GM12875 (cell line): ENCODE results near the gene KLHDC10.
"Not testable (repeated sequence)": the region's sequence is repeated elsewhere in the genome, so short reads cannot be mapped to it uniquely, and the experiment has no call there.

Experiments used
- H3K4me3 ChIP-seq: one replicate; pipeline ENCODE4 v1.5.1; 2011; ENCODE audit warnings: low read depth, low read length, control low read depth
- TF ChIP-seq, protein P1 (sequence below): IDR thresholded peaks from 2 replicates; pipeline ENCODE4 v1.5.1; 2011; ENCODE audit warnings: low read depth, mild to moderate bottlenecking, control low read depth, inconsistent platforms, low read length, moderate library complexity, borderline replicate concordance; ENCODE audit not compliant: insufficient read depth

Gene KLHDC10

DNA sequence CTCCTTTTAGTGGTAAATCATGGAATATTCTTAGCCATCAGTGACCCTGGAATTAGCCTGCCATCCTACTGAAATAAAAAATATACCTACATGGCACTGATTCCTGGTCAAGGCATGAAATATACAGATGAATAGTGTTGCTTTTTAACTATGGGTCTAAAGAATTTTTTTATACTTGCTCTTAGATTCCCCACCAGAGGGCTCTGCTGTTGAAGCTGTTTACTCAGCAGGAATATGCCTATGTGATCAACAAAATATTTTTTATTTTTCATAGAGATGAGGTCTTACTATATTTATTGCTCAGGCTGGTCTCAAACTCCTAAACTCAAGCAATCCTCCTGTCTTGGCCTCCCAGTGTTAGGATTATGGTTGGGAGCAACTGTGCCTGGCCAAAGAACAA, 32.6 kb upstream of the KLHDC10 start:
- TF ChIP-seq, protein P1, sequence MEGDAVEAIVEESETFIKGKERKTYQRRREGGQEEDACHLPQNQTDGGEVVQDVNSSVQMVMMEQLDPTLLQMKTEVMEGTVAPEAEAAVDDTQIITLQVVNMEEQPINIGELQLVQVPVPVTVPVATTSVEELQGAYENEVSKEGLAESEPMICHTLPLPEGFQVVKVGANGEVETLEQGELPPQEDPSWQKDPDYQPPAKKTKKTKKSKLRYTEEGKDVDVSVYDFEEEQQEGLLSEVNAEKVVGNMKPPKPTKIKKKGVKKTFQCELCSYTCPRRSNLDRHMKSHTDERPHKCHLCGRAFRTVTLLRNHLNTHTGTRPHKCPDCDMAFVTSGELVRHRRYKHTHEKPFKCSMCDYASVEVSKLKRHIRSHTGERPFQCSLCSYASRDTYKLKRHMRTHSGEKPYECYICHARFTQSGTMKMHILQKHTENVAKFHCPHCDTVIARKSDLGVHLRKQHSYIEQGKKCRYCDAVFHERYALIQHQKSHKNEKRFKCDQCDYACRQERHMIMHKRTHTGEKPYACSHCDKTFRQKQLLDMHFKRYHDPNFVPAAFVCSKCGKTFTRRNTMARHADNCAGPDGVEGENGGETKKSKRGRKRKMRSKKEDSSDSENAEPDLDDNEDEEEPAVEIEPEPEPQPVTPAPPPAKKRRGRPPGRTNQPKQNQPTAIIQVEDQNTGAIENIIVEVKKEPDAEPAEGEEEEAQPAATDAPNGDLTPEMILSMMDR = no peak
- no peak overlapping the region for H3K4me3 ChIP-seq

DNA sequence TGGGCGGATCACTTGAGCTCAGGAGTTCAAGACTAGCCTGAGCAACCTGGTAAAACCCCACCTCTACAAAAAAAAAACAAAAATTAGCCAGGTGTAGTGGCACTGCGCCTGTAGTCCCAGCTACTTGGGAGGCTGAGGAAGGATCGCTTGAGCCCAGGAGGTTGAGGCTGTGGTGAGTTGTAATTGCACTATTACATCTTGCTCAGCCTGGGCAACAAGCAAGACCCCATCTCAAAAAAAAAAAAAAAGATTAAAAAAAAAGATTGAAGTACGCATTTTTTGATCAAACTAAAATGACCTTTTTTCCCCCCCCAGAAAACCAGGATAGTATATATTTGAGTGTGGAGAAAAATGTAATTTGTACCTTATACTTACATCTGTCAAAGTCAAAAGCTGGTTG, 29.8 kb upstream of the KLHDC10 start:
- H3K4me3 ChIP-seq = no peak overlapping the region
- TF ChIP-seq, protein P1 = no peak

DNA sequence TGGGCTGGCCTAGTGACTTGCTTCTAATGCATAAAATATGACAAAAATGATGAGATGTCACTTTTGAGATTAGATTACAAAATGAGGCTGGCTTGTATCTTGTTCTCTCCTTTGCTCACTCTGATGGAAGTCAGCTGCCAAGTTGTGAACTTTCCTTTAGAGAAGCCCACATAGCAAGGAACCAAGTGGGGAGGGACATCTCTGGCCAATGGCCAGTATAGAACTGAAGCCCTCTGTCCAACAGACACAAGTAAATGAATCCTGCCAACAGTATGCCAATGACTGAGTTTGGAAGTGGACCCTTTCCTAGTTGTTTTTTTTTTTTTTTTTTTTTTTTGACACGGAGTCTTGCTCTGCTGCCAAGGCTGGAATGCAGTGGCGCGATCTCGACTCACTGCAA, 22.5 kb upstream of the KLHDC10 start:
- no peak overlapping the region for H3K4me3 ChIP-seq
- TF ChIP-seq, protein P1 = no peak

DNA sequence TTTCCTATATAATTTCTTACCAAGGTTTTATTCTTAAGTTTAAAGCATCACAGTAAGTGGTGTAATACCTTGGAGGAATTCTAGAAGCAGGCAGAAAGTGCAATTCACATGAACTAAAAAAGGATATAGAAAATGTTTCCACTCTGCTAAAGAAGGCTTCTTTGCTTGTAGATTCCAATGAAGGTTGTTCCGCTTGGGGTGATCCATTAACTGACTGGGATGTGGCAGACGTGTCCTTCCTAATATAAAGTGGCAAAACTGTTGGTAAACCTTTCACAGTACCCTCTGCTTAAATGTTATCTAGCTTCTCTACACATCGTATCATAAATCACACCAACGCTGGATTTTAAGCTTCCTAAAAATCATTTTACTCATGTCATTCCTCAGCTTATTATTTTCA, 21.4 kb upstream of the KLHDC10 start:
- TF ChIP-seq, protein P1 = no peak
- H3K4me3 ChIP-seq = no peak overlapping the region

DNA sequence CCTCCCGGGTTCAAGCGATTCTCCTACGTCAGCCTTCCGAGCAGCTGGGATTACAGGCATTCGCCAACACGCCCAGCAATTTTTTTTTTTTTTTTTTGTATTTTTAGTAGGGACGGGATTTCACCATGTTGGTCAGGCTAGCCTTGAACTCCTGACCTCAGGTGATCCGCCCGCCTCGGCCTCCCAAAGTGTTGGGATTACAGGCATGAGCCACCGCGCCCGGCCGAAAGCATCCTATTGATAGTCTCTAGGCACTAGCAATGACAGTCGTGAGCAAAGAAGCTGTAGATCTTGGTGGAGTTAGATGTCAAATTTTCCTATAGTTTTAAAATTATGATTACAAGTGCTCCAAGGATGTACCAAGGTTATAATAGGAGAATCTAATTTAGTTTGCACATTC, 18.1 kb upstream of the KLHDC10 start:
- not testable (repeated sequence) for H3K4me3 ChIP-seq

DNA sequence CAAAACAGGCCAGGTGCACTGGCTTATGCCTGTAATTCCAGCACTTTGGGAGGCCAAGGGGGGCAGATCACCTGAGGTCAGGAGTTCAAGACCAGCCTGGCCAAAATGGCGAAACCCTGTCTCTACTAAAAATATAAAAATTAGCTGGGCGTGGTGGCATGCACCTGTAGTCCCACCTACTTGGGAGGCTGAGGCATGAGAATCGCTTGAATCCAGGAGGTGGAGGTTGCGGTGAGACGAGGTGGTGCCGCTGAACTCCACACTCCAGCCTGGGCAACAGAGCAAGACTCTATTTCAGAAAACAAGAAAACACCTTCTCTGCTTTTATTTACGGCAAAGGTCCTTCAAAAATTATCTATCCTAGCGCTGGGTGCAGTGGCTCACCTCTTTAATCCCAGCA, 15.1 kb upstream of the KLHDC10 start:
- H3K4me3 ChIP-seq = not testable (repeated sequence)

DNA sequence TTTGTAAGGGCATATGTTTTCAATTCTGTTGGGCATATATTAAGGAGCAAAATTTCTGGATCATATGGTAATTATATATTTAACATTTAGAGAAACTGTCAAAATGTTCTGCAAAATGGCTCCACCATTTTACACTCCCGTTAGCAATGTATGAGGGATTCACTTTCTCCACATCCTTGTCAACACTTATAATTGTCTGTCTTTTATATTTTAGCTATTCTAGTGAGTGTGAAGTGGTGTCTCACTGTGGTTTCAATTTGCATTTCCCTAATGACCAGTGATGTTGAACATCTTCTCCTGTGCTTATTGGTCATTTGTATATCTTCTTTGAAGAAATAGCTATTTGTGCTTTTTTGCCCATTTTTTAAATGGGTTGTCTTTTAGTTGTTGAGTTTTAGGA, 8.1 kb upstream of the KLHDC10 start:
- H3K4me3 ChIP-seq = no peak overlapping the region
- TF ChIP-seq, protein P1 = no peak

DNA sequence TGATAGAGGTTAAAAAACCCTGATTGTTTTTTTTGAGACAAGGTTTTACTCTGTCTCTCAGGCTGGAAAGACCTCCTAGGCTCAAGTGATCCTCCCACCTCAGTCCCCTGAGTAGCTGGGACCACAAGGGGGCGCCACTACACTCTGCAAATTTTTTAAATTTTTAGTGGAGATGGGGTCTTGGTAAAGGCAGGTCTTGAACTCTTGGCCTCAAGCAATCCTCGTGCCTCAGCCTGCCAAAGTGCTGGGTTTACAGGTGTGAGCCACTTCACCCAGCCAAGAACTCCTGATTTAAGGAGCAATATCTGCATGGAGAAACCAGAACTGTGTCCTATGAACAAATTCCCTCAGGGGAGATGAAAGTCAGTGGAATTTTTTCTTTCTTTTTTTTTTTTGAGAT, 7.3 kb upstream of the KLHDC10 start:
- H3K4me3 ChIP-seq = no peak overlapping the region
- TF ChIP-seq, protein P1 = peak; percentile 66

DNA sequence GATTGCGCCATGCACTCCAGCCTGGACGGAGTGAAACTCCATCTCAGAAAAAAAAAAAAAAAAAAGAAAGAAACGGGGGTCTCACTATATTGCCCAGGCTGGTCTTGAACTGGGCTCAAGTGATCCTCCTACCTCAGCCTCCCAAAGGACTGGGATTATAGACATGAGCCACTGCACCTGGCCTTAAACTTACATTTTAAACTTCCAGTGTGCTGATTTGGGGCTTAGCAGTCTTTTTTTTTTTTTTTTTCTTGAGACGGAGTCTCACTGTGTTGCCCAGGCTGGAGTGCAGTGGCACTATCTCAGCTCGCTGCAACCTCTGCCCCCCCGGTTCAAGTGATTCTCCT, 5.8 kb upstream of the KLHDC10 start:
- H3K4me3 ChIP-seq = not testable (repeated sequence)
